ENCODE measurements around the gene ALG5. TPM values are rescaled to one million over a fixed set of nuclear protein-coding genes. Genes with fewer than 3 reads are reported as not detected.

The ALG5 gene
- total RNA-seq, 6 donors from 2014 or later, result 7.2 to 45.9 (median 30.0) TPM

- Histone ChIP-seq H3K4me1 (no peaks in the 10 kb centered on the region), H3K9me3 (no peaks in the 10 kb centered on the region), H3K4me3 (no peak overlapping the region), H3K27me3 (no peaks in the 10 kb centered on the region), H3K27ac (no peak overlapping the region), H3K36me3 (peaks cover 45 to 100% (median 63%) of the 10 kb centered on the region in 4 donors)
- ATAC-seq (ENCODE audit: low FRiP score in 2 of 2) (no peak), DNase-seq (no peak)
- TF ChIP-seq POLR2AphosphoS5 (IDR thresholded peaks at IDR 0.05) (no peak), POLR2A (IDR thresholded peaks at IDR 0.05) (no peak)
These were observed 41.6 kb upstream of the ALG5 start for GRCh38 chr13:37040789-37041188.

- no peaks in the 10 kb centered on the region for H3K9me3 ChIP-seq
- H3K4me3 ChIP-seq, result no peak overlapping the region
- H3K4me1 ChIP-seq, result no peaks in the 10 kb centered on the region
- no peak for DNase-seq
- TF ChIP-seq EP300 (IDR thresholded peaks at IDR 0.05) (no peak), POLR2AphosphoS5 (IDR thresholded peaks at IDR 0.05) (no peak), POLR2A (IDR thresholded peaks at IDR 0.05) (no peak), CTCF (IDR thresholded peaks at IDR 0.05) (no peak)
- H3K27me3 ChIP-seq, result no peaks in the 10 kb centered on the region
- peaks cover 45 to 100% (median 69%) of the 10 kb centered on the region in 4 donors for H3K36me3 ChIP-seq
- no peak overlapping the region for H3K27ac ChIP-seq
- ATAC-seq (ENCODE audit: low FRiP score in 2 of 2), result no peak
These were observed 40.8 kb upstream of the ALG5 start for GRCh38 chr13:37039896-37040295.

GRCh38 chr13:37037241-37037640 is 38.1 kb upstream of the ALG5 start:
- Histone ChIP-seq H3K9me3 (no peaks in the 10 kb centered on the region), H3K27ac (no peak overlapping the region), H3K36me3 (peaks cover 29 to 100% (median 71%) of the 10 kb centered on the region in 4 donors), H3K4me1 (no peaks in the 10 kb centered on the region), H3K27me3 (no peaks in the 10 kb centered on the region), H3K4me3 (no peak overlapping the region)
- no peak for TF ChIP-seq CTCF (IDR thresholded peaks at IDR 0.05)
- TF ChIP-seq POLR2A (IDR thresholded peaks at IDR 0.05), result no peak
- TF ChIP-seq EP300 (IDR thresholded peaks at IDR 0.05), result no peak
- TF ChIP-seq POLR2AphosphoS5 (IDR thresholded peaks at IDR 0.05), result no peak
- DNase-seq, result no peak
- 95 to 98% methylated on average over 3 of the region's 3 CpGs for WGBS, 2 donors
- ATAC-seq (ENCODE audit: low FRiP score in 2 of 2), result no peak

DNA sequence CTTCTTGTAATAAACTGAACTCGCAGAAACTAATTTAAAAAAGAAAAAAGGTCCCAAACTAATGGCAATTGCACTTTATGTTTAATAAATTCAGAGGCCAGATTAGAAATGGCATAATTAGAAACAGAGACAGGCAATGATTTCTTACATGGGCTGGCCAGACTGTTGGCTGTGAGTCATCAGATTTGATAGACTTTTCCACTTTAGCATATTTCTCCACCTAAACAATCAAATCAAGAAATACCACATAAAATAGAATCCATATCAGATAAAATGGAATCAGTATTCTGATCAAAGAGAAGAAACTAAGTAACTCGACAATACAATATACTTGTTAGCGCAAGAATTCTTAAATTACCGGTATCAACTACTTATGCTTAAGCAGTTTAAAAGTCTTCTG is 30.5 kb upstream of the ALG5 start:
- H3K4me3 ChIP-seq, result no peak overlapping the region
- no peak overlapping the region for H3K27ac ChIP-seq
- ATAC-seq (ENCODE audit: low FRiP score in 2 of 2) (no peak), DNase-seq (no peak)
- H3K36me3 ChIP-seq, result peaks cover 29 to 100% (median 55%) of the 10 kb centered on the region in 4 donors
- TF ChIP-seq POLR2A (IDR thresholded peaks at IDR 0.05), result no peak
- no peak for TF ChIP-seq EP300 (IDR thresholded peaks at IDR 0.05)
- 94 to 97% methylated on average over 4 of the region's 4 CpGs for WGBS, 2 donors
- no peaks in the 10 kb centered on the region for H3K9me3 ChIP-seq
- no peaks in the 10 kb centered on the region for H3K4me1 ChIP-seq
- H3K27me3 ChIP-seq, result no peaks in the 10 kb centered on the region

DNA sequence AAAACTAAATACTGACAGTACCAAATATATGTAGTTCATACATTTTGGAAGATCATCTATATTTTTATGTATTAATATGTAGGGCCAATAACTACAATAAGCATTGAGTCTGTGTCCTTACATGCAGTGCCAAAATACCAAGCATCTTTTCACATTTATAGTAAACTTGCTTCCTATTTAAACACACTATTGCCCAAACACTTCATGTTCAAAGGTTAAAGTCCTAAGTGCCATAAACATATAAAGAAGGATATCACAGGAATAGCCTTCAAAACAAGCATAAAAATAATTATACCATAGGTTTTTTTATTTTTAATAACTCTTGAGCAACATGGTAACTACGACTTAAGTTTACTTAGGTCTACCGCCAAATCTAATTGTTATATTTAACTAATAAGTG is 28.5 kb upstream of the ALG5 start:
- no peak overlapping the region for H3K27ac ChIP-seq
- peaks cover 32 to 100% (median 61%) of the 10 kb centered on the region in 4 donors for H3K36me3 ChIP-seq
- WGBS, 2 donors, result 83% methylated on average over 2 of the region's 2 CpGs
- no peak overlapping the region for H3K4me3 ChIP-seq
- no peaks in the 10 kb centered on the region for H3K4me1 ChIP-seq
- no peaks in the 10 kb centered on the region for H3K9me3 ChIP-seq
- ATAC-seq (ENCODE audit: low FRiP score in 2 of 2) (no peak), DNase-seq (no peak)
- no peak for TF ChIP-seq CTCF (IDR thresholded peaks at IDR 0.05)
- no peaks in the 10 kb centered on the region for H3K27me3 ChIP-seq

DNA sequence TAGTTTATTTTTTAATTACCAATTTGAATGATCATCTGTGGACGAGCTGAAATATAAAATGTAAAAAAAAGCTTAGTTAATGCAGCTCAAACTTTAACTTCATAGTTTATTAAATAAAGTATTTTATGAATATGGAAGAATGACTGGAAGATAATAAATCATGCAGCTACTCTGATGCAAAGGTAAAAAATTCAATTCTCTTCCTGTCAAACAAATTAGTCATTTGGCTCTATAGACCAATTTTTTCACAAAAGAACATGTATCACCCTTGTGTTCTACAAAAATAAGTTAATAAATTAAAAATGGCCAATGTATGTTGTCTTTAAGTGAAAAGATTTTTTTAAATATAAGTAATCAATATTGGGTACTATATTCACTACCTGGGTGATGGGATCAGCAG is 27.6 kb upstream of the ALG5 start:
- Histone ChIP-seq H3K9me3 (no peaks in the 10 kb centered on the region), H3K36me3 (peaks cover 30 to 100% (median 61%) of the 10 kb centered on the region in 4 donors), H3K4me1 (no peaks in the 10 kb centered on the region), H3K27me3 (no peaks in the 10 kb centered on the region), H3K4me3 (no peak overlapping the region), H3K27ac (no peak overlapping the region)
- ATAC-seq (ENCODE audit: low FRiP score in 2 of 2) (no peak), DNase-seq (no peak)
- no peak for TF ChIP-seq POLR2A (IDR thresholded peaks at IDR 0.05)
- TF ChIP-seq POLR2AphosphoS5 (IDR thresholded peaks at IDR 0.05), result no peak
- no peak for TF ChIP-seq EP300 (IDR thresholded peaks at IDR 0.05)
- no peak for TF ChIP-seq CTCF (IDR thresholded peaks at IDR 0.05)
- WGBS, 2 donors, result 92 to 99% methylated on average over 1 of the region's 1 CpG
